Measurements from ENCODE around the gene B3GALT5. TPM values are rescaled to one million over a fixed set of nuclear protein-coding genes. Genes with fewer than 3 reads are reported as not detected.
A peak's percentile ranks its signal among the peaks of the same experiment; 100 is the strongest.

Gene B3GALT5
- total RNA-seq, 1 donor from 2014 or later: 2.5 TPM

DNA sequence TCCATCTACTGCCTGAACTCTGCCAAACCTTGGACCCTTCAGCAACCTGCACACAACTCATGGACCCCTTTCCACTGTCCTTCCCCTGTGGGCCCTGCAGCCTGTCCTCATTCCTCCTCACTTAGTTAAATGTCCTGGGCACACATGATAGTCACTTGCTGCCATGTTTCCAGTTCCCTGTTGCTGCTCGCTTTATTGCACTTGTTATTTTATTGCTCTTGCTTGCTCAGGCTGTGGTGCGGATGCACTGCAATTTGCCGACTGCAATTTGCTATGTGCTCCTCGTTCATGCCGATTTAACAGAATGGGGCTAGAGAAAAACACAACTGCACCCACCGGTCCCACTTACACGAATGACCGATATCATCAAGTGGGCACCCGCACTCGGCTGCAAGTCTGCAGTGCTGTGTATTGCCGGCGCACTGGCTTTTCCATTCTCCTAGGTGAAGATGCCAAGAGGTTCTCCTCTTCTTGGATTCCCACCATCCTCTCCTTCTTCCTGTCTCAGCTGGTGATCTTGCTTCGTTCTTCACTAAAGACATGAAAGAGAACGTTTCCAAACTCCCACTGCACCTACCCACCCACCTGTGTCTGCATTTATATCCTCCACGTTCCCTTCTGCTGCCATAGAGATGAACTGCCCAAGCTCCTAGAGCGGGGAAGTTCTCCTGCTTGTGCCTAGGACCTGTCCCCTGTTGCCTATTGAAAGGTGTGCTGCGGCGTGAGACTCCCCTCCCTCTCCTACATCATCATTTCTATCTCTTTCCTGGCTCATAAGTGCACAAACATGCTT is 45.4 kb upstream of the B3GALT5 start:
- H4K20me1 ChIP-seq (ENCODE audit: insufficient read depth, low read length): no peaks in the 10 kb centered on the region
- no peak overlapping the region for H3K4me3 Mint-ChIP-seq (ENCODE audit: unreplicated experiment)
- H3K4me3 ChIP-seq (ENCODE audit: insufficient read depth, low read depth, low read length): no peak overlapping the region
- no peak for TF ChIP-seq EZH2 (IDR thresholded peaks at IDR 0.05; ENCODE audit: insufficient read depth, low read length)
- TF ChIP-seq, protein P1, sequence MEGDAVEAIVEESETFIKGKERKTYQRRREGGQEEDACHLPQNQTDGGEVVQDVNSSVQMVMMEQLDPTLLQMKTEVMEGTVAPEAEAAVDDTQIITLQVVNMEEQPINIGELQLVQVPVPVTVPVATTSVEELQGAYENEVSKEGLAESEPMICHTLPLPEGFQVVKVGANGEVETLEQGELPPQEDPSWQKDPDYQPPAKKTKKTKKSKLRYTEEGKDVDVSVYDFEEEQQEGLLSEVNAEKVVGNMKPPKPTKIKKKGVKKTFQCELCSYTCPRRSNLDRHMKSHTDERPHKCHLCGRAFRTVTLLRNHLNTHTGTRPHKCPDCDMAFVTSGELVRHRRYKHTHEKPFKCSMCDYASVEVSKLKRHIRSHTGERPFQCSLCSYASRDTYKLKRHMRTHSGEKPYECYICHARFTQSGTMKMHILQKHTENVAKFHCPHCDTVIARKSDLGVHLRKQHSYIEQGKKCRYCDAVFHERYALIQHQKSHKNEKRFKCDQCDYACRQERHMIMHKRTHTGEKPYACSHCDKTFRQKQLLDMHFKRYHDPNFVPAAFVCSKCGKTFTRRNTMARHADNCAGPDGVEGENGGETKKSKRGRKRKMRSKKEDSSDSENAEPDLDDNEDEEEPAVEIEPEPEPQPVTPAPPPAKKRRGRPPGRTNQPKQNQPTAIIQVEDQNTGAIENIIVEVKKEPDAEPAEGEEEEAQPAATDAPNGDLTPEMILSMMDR (IDR thresholded peaks at IDR 0.05; ENCODE audit: insufficient read depth, low read depth, low read length): no peak
- no peaks in the 10 kb centered on the region for H3K36me3 Mint-ChIP-seq (ENCODE audit: low read depth, unreplicated experiment)
- no peak overlapping the region for H3K9ac ChIP-seq (ENCODE audit: low read length)
- no peak overlapping the region for H3K27ac ChIP-seq (ENCODE audit: low read depth, low read length)
- H3K36me3 ChIP-seq (ENCODE audit: insufficient read depth, low read length): no peaks in the 10 kb centered on the region
- no peaks in the 10 kb centered on the region for H3K79me2 ChIP-seq (ENCODE audit: insufficient read depth, low read length)
- peaks cover 7% of the 10 kb centered on the region for H3K27me3 Mint-ChIP-seq (ENCODE audit: low read depth, unreplicated experiment)
- H3K4me2 ChIP-seq (ENCODE audit: low read length): no peak overlapping the region
- peaks cover 2% of the 10 kb centered on the region for H3K9me3 Mint-ChIP-seq (ENCODE audit: unreplicated experiment)
- no peak for DNase-seq (ENCODE audit: low read depth)
- H2AFZ ChIP-seq (ENCODE audit: low read depth, low read length): no peak overlapping the region
- H3K27me3 ChIP-seq (ENCODE audit: insufficient read depth, low read length): no peaks in the 10 kb centered on the region
- no peak overlapping the region for H3K27ac Mint-ChIP-seq (ENCODE audit: unreplicated experiment)
- no peaks in the 10 kb centered on the region for H3K4me1 ChIP-seq (ENCODE audit: insufficient read depth, low read length)
- no peaks in the 10 kb centered on the region for H3K9me3 ChIP-seq (ENCODE audit: insufficient read depth, low read depth, low read length)
- H3K4me1 Mint-ChIP-seq (ENCODE audit: low read depth, unreplicated experiment): no peaks in the 10 kb centered on the region
- no peak for FAIRE-seq

DNA sequence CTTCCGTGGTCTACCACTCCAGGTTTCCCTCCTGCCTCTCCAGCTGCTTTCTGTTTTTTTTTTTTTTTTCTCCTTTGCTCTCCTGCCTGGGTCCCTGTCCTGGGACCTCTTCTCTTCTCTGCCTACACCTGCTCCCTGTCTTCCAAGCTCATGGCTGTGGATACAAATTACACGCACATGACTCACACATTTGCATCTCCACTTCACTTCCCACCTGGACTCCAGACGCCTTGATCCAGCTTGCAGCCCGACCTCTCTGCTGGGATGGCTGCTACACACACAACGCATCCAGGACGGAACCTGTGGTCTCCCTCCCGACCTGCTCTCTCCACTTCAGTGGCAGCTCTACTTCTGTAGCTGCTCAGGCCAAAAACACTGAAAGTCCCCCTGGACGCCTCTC is 44.4 kb upstream of the B3GALT5 start:
- Mint-ChIP-seq H3K4me1 (ENCODE audit: low read depth, unreplicated experiment) (no peaks in the 10 kb centered on the region), H3K27me3 (ENCODE audit: low read depth, unreplicated experiment) (peaks cover 3% of the 10 kb centered on the region), H3K27ac (ENCODE audit: unreplicated experiment) (no peak overlapping the region), H3K4me3 (ENCODE audit: unreplicated experiment) (no peak overlapping the region), H3K9me3 (ENCODE audit: unreplicated experiment) (peaks cover under 1% of the 10 kb centered on the region), H3K36me3 (ENCODE audit: low read depth, unreplicated experiment) (no peaks in the 10 kb centered on the region)
- H3K79me2 ChIP-seq (ENCODE audit: insufficient read depth, low read length): no peaks in the 10 kb centered on the region
- H3K27ac ChIP-seq (ENCODE audit: low read depth, low read length): no peak overlapping the region
- no peak overlapping the region for H2AFZ ChIP-seq (ENCODE audit: low read depth, low read length)
- no peak overlapping the region for H3K9ac ChIP-seq (ENCODE audit: low read length)
- DNase-seq (ENCODE audit: low read depth) (no peak), FAIRE-seq (no peak)
- no peak overlapping the region for H3K4me2 ChIP-seq (ENCODE audit: low read length)
- no peaks in the 10 kb centered on the region for H3K27me3 ChIP-seq (ENCODE audit: insufficient read depth, low read length)
- no peak for TF ChIP-seq EZH2 (IDR thresholded peaks at IDR 0.05; ENCODE audit: insufficient read depth, low read length)
- TF ChIP-seq, protein P1 (IDR thresholded peaks at IDR 0.05; ENCODE audit: insufficient read depth, low read depth, low read length): no peak
- no peak overlapping the region for H3K4me3 ChIP-seq (ENCODE audit: insufficient read depth, low read depth, low read length)
- no peaks in the 10 kb centered on the region for H3K4me1 ChIP-seq (ENCODE audit: insufficient read depth, low read length)
- H3K36me3 ChIP-seq (ENCODE audit: insufficient read depth, low read length): no peaks in the 10 kb centered on the region
- H3K9me3 ChIP-seq (ENCODE audit: insufficient read depth, low read depth, low read length): no peaks in the 10 kb centered on the region
- H4K20me1 ChIP-seq (ENCODE audit: insufficient read depth, low read length): no peaks in the 10 kb centered on the region

DNA sequence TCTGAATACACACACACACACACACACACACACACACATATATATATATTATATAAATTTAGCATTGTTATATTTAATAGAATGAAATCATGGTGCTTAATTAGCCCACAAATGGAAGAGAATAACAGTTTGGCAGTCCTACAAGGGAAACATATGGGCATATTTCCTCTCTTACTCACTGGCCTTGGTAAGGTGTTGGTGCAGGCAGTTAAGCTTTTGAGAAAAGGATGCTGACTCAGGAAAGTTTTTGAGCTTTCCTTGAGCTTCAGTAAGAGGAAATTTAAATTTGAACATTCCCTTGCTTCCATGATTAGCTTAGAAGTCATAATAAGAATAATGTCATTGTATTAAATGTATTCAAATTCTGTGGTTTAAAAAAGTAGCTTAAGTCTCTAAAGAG is 37.0 kb upstream of the B3GALT5 start:
- no peak for FAIRE-seq
- Histone ChIP-seq H4K20me1 (ENCODE audit: insufficient read depth, low read length) (no peaks in the 10 kb centered on the region), H3K4me3 (ENCODE audit: insufficient read depth, low read depth, low read length) (no peak overlapping the region), H2AFZ (ENCODE audit: low read depth, low read length) (no peak overlapping the region), H3K36me3 (ENCODE audit: insufficient read depth, low read length) (no peaks in the 10 kb centered on the region), H3K27ac (ENCODE audit: low read depth, low read length) (no peak overlapping the region), H3K9me3 (ENCODE audit: insufficient read depth, low read depth, low read length) (no peaks in the 10 kb centered on the region), H3K4me1 (ENCODE audit: insufficient read depth, low read length) (no peaks in the 10 kb centered on the region), H3K9ac (ENCODE audit: low read length) (no peak overlapping the region), H3K4me2 (ENCODE audit: low read length) (no peak overlapping the region), H3K79me2 (ENCODE audit: insufficient read depth, low read length) (no peaks in the 10 kb centered on the region), H3K27me3 (ENCODE audit: insufficient read depth, low read length) (no peaks in the 10 kb centered on the region)
- Mint-ChIP-seq H3K4me1 (ENCODE audit: low read depth, unreplicated experiment) (peaks cover 10% of the 10 kb centered on the region), H3K27me3 (ENCODE audit: low read depth, unreplicated experiment) (peaks cover 1% of the 10 kb centered on the region), H3K27ac (ENCODE audit: unreplicated experiment) (no peak overlapping the region), H3K9me3 (ENCODE audit: unreplicated experiment) (no peaks in the 10 kb centered on the region), H3K36me3 (ENCODE audit: low read depth, unreplicated experiment) (no peaks in the 10 kb centered on the region), H3K4me3 (ENCODE audit: unreplicated experiment) (no peak overlapping the region)
- TF ChIP-seq EZH2 (IDR thresholded peaks at IDR 0.05; ENCODE audit: insufficient read depth, low read length): no peak
- TF ChIP-seq, protein P1 (IDR thresholded peaks at IDR 0.05; ENCODE audit: insufficient read depth, low read depth, low read length): no peak
- DNase-seq (ENCODE audit: low read depth): peak; percentile 30
